Activated CD4-positive, alpha-beta T cell treated with anti-CD3 and anti-CD28 coated beads for 36 hours (primary cell): ENCODE results near the gene FCGBP. TPM values are rescaled to one million over a fixed set of nuclear protein-coding genes. Genes with fewer than 3 reads are reported as not detected.

ENCODE experiments used
- ATAC-seq: fragments of 200-7000 bp; cut with Tn5 transposase; one replicate; pipeline ENCODE4 v1.10.0; 2021; ENCODE audit warnings: mild to moderate bottlenecking, moderate library complexity
- CTCF ChIA-PET: fragments of 350-600 bp; sonication (Branson Sonifier 250); formaldehyde crosslinking; loops from one replicate; lab custom pipeline; 2021; ENCODE audit warnings: antibody characterized with exemption; lab: Charles Lee
- POLR2A ChIA-PET: fragments of 350-600 bp; sonication (Branson Sonifier 250); formaldehyde crosslinking; loops from one replicate; lab custom pipeline; 2021; ENCODE audit warnings: antibody characterized with exemption, inconsistent platforms; lab: Charles Lee
- DNase-seq: peaks from one replicate; pipeline ENCODE4 v3.0.0-alpha.2; 2020
- H3K27ac Mint-ChIP-seq: one replicate; pipeline ENCODE4 v1.8.0; 2021; ENCODE audit warnings: mixed read lengths
- H3K27me3 Mint-ChIP-seq: one replicate; pipeline ENCODE4 v1.8.0; 2021; ENCODE audit warnings: mixed read lengths
- H3K36me3 Mint-ChIP-seq: one replicate; pipeline ENCODE4 v1.8.0; 2021; ENCODE audit warnings: low read depth, mixed read lengths
- H3K4me1 Mint-ChIP-seq: one replicate; pipeline ENCODE4 v1.8.0; 2021; ENCODE audit warnings: mixed read lengths
- H3K4me3 Mint-ChIP-seq: one replicate; pipeline ENCODE4 v1.8.0; 2021; ENCODE audit warnings: mild to moderate bottlenecking, moderate library complexity, mixed read lengths
- H3K9me3 Mint-ChIP-seq: one replicate; pipeline ENCODE4 v1.8.0; 2021; ENCODE audit warnings: low read depth, mixed read lengths
- intact Hi-C, 2 experiments: fragments of 100-400 bp; cut with DNase I in 1 of 2; cut with micrococcal nuclease in 1 of 2; formaldehyde crosslinking; loops; one replicate each; pipeline versions ENCODE4 v1.14.2 to v1.15.1; 2022 to 2024; cut with DNase I, micrococcal nuclease
- total RNA-seq, 2 experiments: library from RNA; stranded (reverse); gene quantifications; one replicate each; pipeline ENCODE4 v1.2.3, GENCODE V29; 2021

The FCGBP gene
- total RNA-seq, 2 experiments from 2014 or later = 4.9 TPM

- intact Hi-C loops = no loop called here
- DNase-seq = no peak
- Mint-ChIP-seq H3K4me1 (peaks cover 85% of the 10 kb centered on the region), H3K36me3 (peaks cover 23% of the 10 kb centered on the region), H3K27ac (peak overlapping the region; percentile 8), H3K9me3 (peaks cover 5% of the 10 kb centered on the region), H3K27me3 (no peaks in the 10 kb centered on the region), H3K4me3 (no peak overlapping the region)
- CTCF ChIA-PET = interaction anchor here (0.6 to 2.0 kb wide), 4 partner anchors 10 to 253 kb away, joined by 3 to 9 read pairs (median 4); partner anchors contain the start of gene PSMC4
- no peak for ATAC-seq
- POLR2A ChIA-PET = no interaction called here
Measured at GRCh38 chr19:39946532-39946931, 12.1 kb upstream of the FCGBP start.

GRCh38 chr19:39943586-39943985 lies 9.2 kb upstream of the FCGBP start:
- H3K36me3 Mint-ChIP-seq = peaks cover 16% of the 10 kb centered on the region
- CTCF ChIA-PET = interaction anchor here (1.4 to 1.5 kb wide), 2 partner anchors 10 to 27 kb away, joined by 3 to 7 read pairs; partner anchors contain the start of gene PSMC4
- no peak overlapping the region for H3K27ac Mint-ChIP-seq
- no peaks in the 10 kb centered on the region for H3K27me3 Mint-ChIP-seq
- intact Hi-C loops = no loop called here
- H3K4me3 Mint-ChIP-seq = no peak overlapping the region
- POLR2A ChIA-PET = no interaction called here
- H3K9me3 Mint-ChIP-seq = peaks cover 23% of the 10 kb centered on the region
- ATAC-seq (no peak), DNase-seq (no peak)
- peaks cover 78% of the 10 kb centered on the region for H3K4me1 Mint-ChIP-seq

- DNase-seq = no peak
- intact Hi-C loops = no loop called here
Measured at GRCh38 chr19:39942366-39942730, 7.9 kb upstream of the FCGBP start.

GRCh38 chr19:39941615-39942365 lies 7.4 kb upstream of the FCGBP start:
- intact Hi-C loops = loop anchor here in 1 of 2 experiments (2.0 kb wide), 1 partner anchor 29 kb away; the partner anchor contains the start of gene PSMC4
- peaks cover 77% of the 10 kb centered on the region for H3K4me1 Mint-ChIP-seq
- peak overlapping the region; percentile 79 for H3K27ac Mint-ChIP-seq
- POLR2A ChIA-PET = interaction anchor here (0.7 to 1.3 kb wide), 3 partner anchors 11 to 36 kb away, joined by 3 to 10 read pairs (median 3); no protein-coding TSS in a partner anchor
- H3K4me3 Mint-ChIP-seq = peak overlapping the region; percentile 54
- peak; percentile 58 for DNase-seq
- CTCF ChIA-PET = interaction anchor here (0.8 to 1.3 kb wide), 8 partner anchors 10 to 359 kb away, joined by 3 to 5 read pairs (median 3); partner anchors contain the start of gene PSMC4
- peak; percentile 54 for ATAC-seq
- H3K9me3 Mint-ChIP-seq = peaks cover 22% of the 10 kb centered on the region
- peaks cover 10% of the 10 kb centered on the region for H3K36me3 Mint-ChIP-seq
- no peaks in the 10 kb centered on the region for H3K27me3 Mint-ChIP-seq

More at GRCh38 chr19:39942366-39942730, 7.9 kb upstream of the FCGBP start:
- H3K4me1 Mint-ChIP-seq = peaks cover 75% of the 10 kb centered on the region
- peaks cover 10% of the 10 kb centered on the region for H3K36me3 Mint-ChIP-seq
- no peak for ATAC-seq
- peak overlapping the region; percentile 54 for H3K4me3 Mint-ChIP-seq
- peaks cover 22% of the 10 kb centered on the region for H3K9me3 Mint-ChIP-seq
- H3K27ac Mint-ChIP-seq = peak overlapping the region; percentile 79
- H3K27me3 Mint-ChIP-seq = no peaks in the 10 kb centered on the region
- POLR2A ChIA-PET = interaction anchor here (0.7 to 1.3 kb wide), 3 partner anchors 11 to 35 kb away, joined by 3 to 10 read pairs (median 3); no protein-coding TSS in a partner anchor
- CTCF ChIA-PET = interaction anchor here (0.8 to 1.3 kb wide), 5 partner anchors 10 to 359 kb away, joined by 3 to 5 read pairs (median 3); no protein-coding TSS in a partner anchor

- H3K4me1 Mint-ChIP-seq = peaks cover 80% of the 10 kb centered on the region
- intact Hi-C loops = loop anchor here in 1 of 2 experiments (2.0 kb wide), 1 partner anchor 30 kb away; the partner anchor contains the start of gene PSMC4
- CTCF ChIA-PET = interaction anchor here (0.6 to 1.3 kb wide), 5 partner anchors 12 to 1858 kb away, joined by 3 to 5 read pairs (median 3); partner anchors contain the start of gene PSMC4
- H3K27me3 Mint-ChIP-seq = no peaks in the 10 kb centered on the region
- POLR2A ChIA-PET = interaction anchor here (1.1 kb wide), 1 partner anchor 29 kb away, joined by 10 read pairs; no protein-coding TSS in a partner anchor
- peak overlapping the region; percentile 54 for H3K4me3 Mint-ChIP-seq
- peaks cover 8% of the 10 kb centered on the region for H3K36me3 Mint-ChIP-seq
- H3K27ac Mint-ChIP-seq = peak overlapping the region; percentile 79
- DNase-seq = no peak
- no peak for ATAC-seq
- H3K9me3 Mint-ChIP-seq = peaks cover 22% of the 10 kb centered on the region
Measured at GRCh38 chr19:39941151-39941550, 6.7 kb upstream of the FCGBP start.

- ChIA-PET CTCF (interaction anchor here (0.6 to 1.3 kb wide), 2 partner anchors 30 to 1857 kb away, joined by 3 to 5 read pairs; partner anchors contain the start of gene PSMC4), POLR2A (no interaction called here)
- H3K27ac Mint-ChIP-seq = peak overlapping the region; percentile 79
- ATAC-seq (no peak), DNase-seq (no peak)
- H3K4me3 Mint-ChIP-seq = no peak overlapping the region
- intact Hi-C loops = loop anchor here in 1 of 2 experiments (2.0 kb wide), 1 partner anchor 30 kb away; the partner anchor contains the start of gene PSMC4
- H3K36me3 Mint-ChIP-seq = peaks cover 8% of the 10 kb centered on the region
- H3K4me1 Mint-ChIP-seq = peaks cover 81% of the 10 kb centered on the region
- H3K9me3 Mint-ChIP-seq = peaks cover 22% of the 10 kb centered on the region
- no peaks in the 10 kb centered on the region for H3K27me3 Mint-ChIP-seq
Measured at GRCh38 chr19:39940221-39940833, 5.9 kb upstream of the FCGBP start.

GRCh38 chr19:39939556-39939955 lies 5.1 kb upstream of the FCGBP start:
- intact Hi-C loops = no loop called here
- ATAC-seq = no peak
- peaks cover 22% of the 10 kb centered on the region for H3K9me3 Mint-ChIP-seq
- DNase-seq = no peak
- H3K4me3 Mint-ChIP-seq = no peak overlapping the region
- peaks cover 8% of the 10 kb centered on the region for H3K36me3 Mint-ChIP-seq
- no peaks in the 10 kb centered on the region for H3K27me3 Mint-ChIP-seq
- H3K4me1 Mint-ChIP-seq = peaks cover 83% of the 10 kb centered on the region
- H3K27ac Mint-ChIP-seq = no peak overlapping the region
- CTCF ChIA-PET = no interaction called here
- POLR2A ChIA-PET = no interaction called here

- ATAC-seq (no peak), DNase-seq (no peak)
- H3K4me3 Mint-ChIP-seq = peak overlapping the region; percentile 3
- ChIA-PET POLR2A (interaction anchor here (1.2 to 1.5 kb wide), 2 partner anchors 32 to 33 kb away, joined by 3 read pairs; partner anchors contain the start of gene PSMC4), CTCF (interaction anchor here (1.3 to 1.4 kb wide), 3 partner anchors 13 to 33 kb away, joined by 3 to 8 read pairs (median 3); partner anchors contain the start of gene PSMC4)
- no peaks in the 10 kb centered on the region for H3K27me3 Mint-ChIP-seq
- H3K36me3 Mint-ChIP-seq = peaks cover 5% of the 10 kb centered on the region
- H3K9me3 Mint-ChIP-seq = peaks cover 22% of the 10 kb centered on the region
- peaks cover 80% of the 10 kb centered on the region for H3K4me1 Mint-ChIP-seq
- intact Hi-C loops = no loop called here
- peak overlapping the region; percentile 81 for H3K27ac Mint-ChIP-seq
Measured at GRCh38 chr19:39937787-39938186, 3.4 kb upstream of the FCGBP start.

GRCh38 chr19:39937094-39937720 lies 2.8 kb upstream of the FCGBP start:
- POLR2A ChIA-PET = interaction anchor here (1.2 to 1.5 kb wide), 2 partner anchors 32 to 34 kb away, joined by 3 read pairs; partner anchors contain the start of gene PSMC4
- peak overlapping the region; percentile 18 for H3K4me3 Mint-ChIP-seq
- H3K27ac Mint-ChIP-seq = peak overlapping the region; percentile 81
- intact Hi-C loops = no loop called here
- peak; percentile 61 for DNase-seq
- peaks cover 78% of the 10 kb centered on the region for H3K4me1 Mint-ChIP-seq
- peaks cover 22% of the 10 kb centered on the region for H3K9me3 Mint-ChIP-seq
- H3K27me3 Mint-ChIP-seq = no peaks in the 10 kb centered on the region
- H3K36me3 Mint-ChIP-seq = peaks cover 5% of the 10 kb centered on the region
- ATAC-seq = peak; percentile 89
- CTCF ChIA-PET = interaction anchor here (1.0 to 2.1 kb wide), 5 partner anchors 10 to 91 kb away, joined by 3 to 12 read pairs (median 3); partner anchors contain the start of genes FBL and PSMC4

GRCh38 chr19:39936622-39937021 lies 2.2 kb upstream of the FCGBP start:
- DNase-seq (no peak), ATAC-seq (no peak)
- intact Hi-C loops = no loop called here
- H3K36me3 Mint-ChIP-seq = peaks cover 5% of the 10 kb centered on the region
- peaks cover 22% of the 10 kb centered on the region for H3K9me3 Mint-ChIP-seq
- H3K4me1 Mint-ChIP-seq = peaks cover 72% of the 10 kb centered on the region
- H3K27me3 Mint-ChIP-seq = no peaks in the 10 kb centered on the region
- peak overlapping the region; percentile 90 for H3K27ac Mint-ChIP-seq
- H3K4me3 Mint-ChIP-seq = peak overlapping the region; percentile 18
- ChIA-PET POLR2A (interaction anchor here (1.5 kb wide), 1 partner anchor 34 kb away, joined by 3 read pairs; the partner anchor contains the start of gene PSMC4), CTCF (interaction anchor here (0.6 to 2.1 kb wide), 5 partner anchors 10 to 885 kb away, joined by 3 to 12 read pairs (median 3); partner anchors contain the start of genes FBL and PSMC4)
